Loucy (cell line): ENCODE data around the gene CTSE.
A peak's percentile ranks its signal among the peaks of the same experiment; 100 is the strongest.

ENCODE experiments used
- H2AFZ ChIP-seq: fragments of 200-600 bp; sonication (generic); 2 replicates; pipeline ENCODE4 v1.6.0; 2016; ENCODE audit warnings: antibody characterized with exemption, mild to moderate bottlenecking, low read length, moderate library complexity
- H3F3A ChIP-seq: fragments of 200-600 bp; 2 replicates; pipeline ENCODE4 v1.6.0; 2016; ENCODE audit warnings: antibody characterized with exemption, low read depth, mild to moderate bottlenecking
- H3K27me3 ChIP-seq: fragments of 200-600 bp; sonication (generic); 2 replicates; pipeline ENCODE4 v1.6.1; 2014; ENCODE audit warnings: low read length, mild to moderate bottlenecking; ENCODE audit not compliant: insufficient read depth, poor library complexity, severe bottlenecking
- H3K36me3 ChIP-seq: fragments of 200-600 bp; sonication (generic); 2 replicates; pipeline ENCODE4 v1.6.1; 2016; ENCODE audit warnings: low read length; ENCODE audit not compliant: insufficient read depth
- H3K4me1 ChIP-seq: fragments of 200-600 bp; sonication (generic); 2 replicates; pipeline ENCODE4 v1.5.1; 2014; ENCODE audit warnings: low read length, mild to moderate bottlenecking; ENCODE audit not compliant: insufficient read depth, poor library complexity, severe bottlenecking
- H3K4me2 ChIP-seq: fragments of 200-600 bp; sonication (generic); 2 replicates; pipeline ENCODE4 v1.6.0; 2014; ENCODE audit warnings: antibody characterized with exemption, low read length, low read depth, mild to moderate bottlenecking; ENCODE audit not compliant: poor library complexity, severe bottlenecking
- H3K4me3 ChIP-seq: fragments of 200-600 bp; sonication (generic); 2 replicates; pipeline ENCODE4 v1.5.1; 2014; ENCODE audit warnings: low read length, mild to moderate bottlenecking, mixed read lengths; ENCODE audit not compliant: poor library complexity, severe bottlenecking
- H3K79me2 ChIP-seq: fragments of 200-600 bp; sonication (generic); 2 replicates; pipeline ENCODE4 v1.6.1; 2014; ENCODE audit warnings: low read length; ENCODE audit not compliant: insufficient read depth
- H3K9ac ChIP-seq: fragments of 200-600 bp; sonication (generic); 2 replicates; pipeline ENCODE4 v1.6.0; 2014; ENCODE audit warnings: mild to moderate bottlenecking, low read depth, low read length, moderate library complexity; ENCODE audit not compliant: poor library complexity, severe bottlenecking
- H3K9me2 ChIP-seq: fragments of 200-600 bp; sonication (generic); replicated peaks from 2 replicates; pipeline ENCODE4 v1.6.1; 2016; ENCODE audit warnings: low read depth, low read length, mixed read lengths
- H3K9me3 ChIP-seq: fragments of 200-600 bp; sonication (generic); 2 replicates; pipeline ENCODE4 v1.6.1; 2014; ENCODE audit warnings: mild to moderate bottlenecking, antibody characterized with exemption, low read length, low read depth; ENCODE audit not compliant: insufficient read depth
- H4K20me1 ChIP-seq: fragments of 200-600 bp; sonication (generic); 2 replicates; pipeline ENCODE4 v1.6.0; 2014; ENCODE audit warnings: antibody characterized with exemption, low read length, mild to moderate bottlenecking; ENCODE audit not compliant: insufficient read depth, poor library complexity, severe bottlenecking
- EZH2phosphoT487 ChIP-seq: fragments of 200-600 bp; IDR thresholded peaks from 2 replicates; pipeline ENCODE4 v1.6.1; 2018; ENCODE audit warnings: antibody characterized with exemption, mild to moderate bottlenecking, moderate library complexity, borderline replicate concordance
- TF ChIP-seq, protein P1 (sequence below): fragments of 200-600 bp; sonication (generic); conservative IDR thresholded peaks from 2 replicates; pipeline ENCODE4 v1.5.1; 2014; ENCODE audit warnings: mild to moderate bottlenecking, antibody characterized with exemption, low read length

Gene CTSE

DNA sequence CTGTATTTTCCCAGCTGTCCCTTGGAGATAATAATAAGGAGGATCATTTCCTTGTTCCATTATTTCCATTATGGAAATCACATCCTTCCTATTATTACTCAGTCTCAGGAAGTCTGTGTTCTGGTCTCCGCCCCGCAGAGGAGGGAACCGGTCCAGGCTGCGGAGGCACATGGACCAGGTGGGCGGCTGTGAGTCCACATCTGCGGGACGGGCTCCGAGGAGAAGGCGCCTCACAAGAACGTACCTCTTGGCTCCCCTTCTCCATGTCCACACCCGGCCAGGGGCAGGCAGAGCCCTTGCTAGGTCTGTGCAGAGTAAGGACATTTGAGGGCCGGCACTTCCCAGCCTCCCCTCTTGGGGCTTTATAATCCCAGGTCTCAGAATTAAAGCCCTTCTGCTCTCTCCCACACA is 35.1 kb downstream of the CTSE start:
- Histone ChIP-seq H3K4me3 (no peak overlapping the region), H2AFZ (no peak overlapping the region), H3K9me3 (no peaks in the 10 kb centered on the region), H4K20me1 (no peaks in the 10 kb centered on the region), H3K4me2 (no peak overlapping the region), H3K27me3 (no peaks in the 10 kb centered on the region), H3K9ac (no peak overlapping the region), H3K36me3 (no peaks in the 10 kb centered on the region), H3K9me2 (no peaks in the 10 kb centered on the region), H3K79me2 (no peaks in the 10 kb centered on the region), H3F3A (no peaks in the 10 kb centered on the region), H3K4me1 (peaks cover 18% of the 10 kb centered on the region)
- TF ChIP-seq EZH2phosphoT487, result no peak
- TF ChIP-seq, protein P1, sequence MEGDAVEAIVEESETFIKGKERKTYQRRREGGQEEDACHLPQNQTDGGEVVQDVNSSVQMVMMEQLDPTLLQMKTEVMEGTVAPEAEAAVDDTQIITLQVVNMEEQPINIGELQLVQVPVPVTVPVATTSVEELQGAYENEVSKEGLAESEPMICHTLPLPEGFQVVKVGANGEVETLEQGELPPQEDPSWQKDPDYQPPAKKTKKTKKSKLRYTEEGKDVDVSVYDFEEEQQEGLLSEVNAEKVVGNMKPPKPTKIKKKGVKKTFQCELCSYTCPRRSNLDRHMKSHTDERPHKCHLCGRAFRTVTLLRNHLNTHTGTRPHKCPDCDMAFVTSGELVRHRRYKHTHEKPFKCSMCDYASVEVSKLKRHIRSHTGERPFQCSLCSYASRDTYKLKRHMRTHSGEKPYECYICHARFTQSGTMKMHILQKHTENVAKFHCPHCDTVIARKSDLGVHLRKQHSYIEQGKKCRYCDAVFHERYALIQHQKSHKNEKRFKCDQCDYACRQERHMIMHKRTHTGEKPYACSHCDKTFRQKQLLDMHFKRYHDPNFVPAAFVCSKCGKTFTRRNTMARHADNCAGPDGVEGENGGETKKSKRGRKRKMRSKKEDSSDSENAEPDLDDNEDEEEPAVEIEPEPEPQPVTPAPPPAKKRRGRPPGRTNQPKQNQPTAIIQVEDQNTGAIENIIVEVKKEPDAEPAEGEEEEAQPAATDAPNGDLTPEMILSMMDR, result no peak

GRCh38 chr1:205986861-205987260 is 36.8 kb downstream of the CTSE start:
- Histone ChIP-seq H3K36me3 (no peaks in the 10 kb centered on the region), H3K9me3 (no peaks in the 10 kb centered on the region), H3K4me2 (no peak overlapping the region), H3K27me3 (no peaks in the 10 kb centered on the region), H3K4me1 (peaks cover 18% of the 10 kb centered on the region), H3K79me2 (no peaks in the 10 kb centered on the region), H4K20me1 (no peaks in the 10 kb centered on the region), H3K4me3 (no peak overlapping the region), H2AFZ (no peak overlapping the region), H3K9me2 (no peaks in the 10 kb centered on the region), H3K9ac (no peak overlapping the region), H3F3A (no peaks in the 10 kb centered on the region)
- no peak for TF ChIP-seq EZH2phosphoT487
- TF ChIP-seq, protein P1, result no peak

GRCh38 chr1:205986292-205986691 is 37.4 kb downstream of the CTSE start:
- Histone ChIP-seq H3K9me3 (no peaks in the 10 kb centered on the region), H3K27me3 (no peaks in the 10 kb centered on the region), H3K4me1 (peaks cover 16% of the 10 kb centered on the region), H3F3A (no peaks in the 10 kb centered on the region), H3K9me2 (no peaks in the 10 kb centered on the region), H3K4me3 (no peak overlapping the region), H3K9ac (no peak overlapping the region), H3K79me2 (no peaks in the 10 kb centered on the region), H3K4me2 (no peak overlapping the region), H2AFZ (no peak overlapping the region), H4K20me1 (no peaks in the 10 kb centered on the region), H3K36me3 (no peaks in the 10 kb centered on the region)
- TF ChIP-seq, protein P1, result peak; percentile 41
- TF ChIP-seq EZH2phosphoT487, result no peak
